K562 (cell line): Measurements from ENCODE around the gene SIRT2. TPM values are rescaled to one million over a fixed set of nuclear protein-coding genes. Genes with fewer than 3 reads are reported as not detected.

Experiments
- ATF1 ChIP-seq, 2 experiments: fragments of 450-650 bp in 1 of 2; IDR thresholded peaks; 2 replicates each; pipeline ENCODE4 v1.6.1; 2016; ENCODE audit warnings: missing compliant biosample characterization in 1 of 2, missing genetic modification characterization in 1 of 2
- CC2D1A ChIP-seq: fragments of 450-650 bp; IDR thresholded peaks from 2 replicates; pipeline ENCODE4 v1.6.1; 2017; ENCODE audit warnings: mild to moderate bottlenecking
- HBP1 ChIP-seq: fragments of 450-650 bp; formaldehyde crosslinking; IDR thresholded peaks from 2 replicates; pipeline ENCODE4 v1.4.0; 2022; ENCODE audit warnings: missing genetic modification characterization
- HOMEZ ChIP-seq: fragments of 250-450 bp; sonication (Bioruptor Pico); IDR thresholded peaks from 2 replicates; pipeline ENCODE4 v1.4.0; 2020; ENCODE audit warnings: mild to moderate bottlenecking, moderate library complexity
- JUN ChIP-seq, 2 experiments: sonication (generic) in 1 of 2; formaldehyde crosslinking in 1 of 2; IDR thresholded peaks; 2 replicates each; pipeline versions ENCODE4 v1.6.1 to v1.8.0; 2012 to 2022; ENCODE audit warnings: borderline replicate concordance in 2 of 2, mild to moderate bottlenecking in 2 of 2, improper control_type of control experiment in 1 of 2, low read depth in 1 of 2, low read length in 1 of 2, missing genetic modification reagents in 1 of 2
- NR4A1 ChIP-seq, 2 experiments: fragments of 250-450 bp in 1 of 2; fragments of 450-650 bp in 1 of 2; sonication (Bioruptor Pico) in 1 of 2; IDR thresholded peaks; 2 replicates each; pipeline versions ENCODE4 v1.4.0 to v1.6.1; 2016 to 2020; ENCODE audit warnings: mild to moderate bottlenecking in 2 of 2, missing compliant biosample characterization in 1 of 2, missing genetic modification characterization in 1 of 2, moderate library complexity in 1 of 2
- SAP30 ChIP-seq: fragments of 200-600 bp; sonication (generic); IDR thresholded peaks from 2 replicates; pipeline ENCODE4 v1.6.1; 2012; ENCODE audit warnings: borderline replicate concordance, low read depth, mild to moderate bottlenecking, moderate library complexity, low read length, control low read depth, inconsistent platforms; ENCODE audit not compliant: insufficient read depth, poor library complexity, severe bottlenecking
- SMAD1 ChIP-seq: fragments of 150-350 bp; IDR thresholded peaks from 2 replicates; pipeline ENCODE4 v1.6.1; 2014; ENCODE audit warnings: low read length, low read depth; ENCODE audit not compliant: partially characterized antibody
- TAF1 ChIP-seq: IDR thresholded peaks from 2 replicates; pipeline ENCODE4 v1.6.1; 2011; ENCODE audit warnings: mild to moderate bottlenecking, low read length, moderate library complexity; ENCODE audit not compliant: insufficient read depth, control insufficient read depth, severe bottlenecking; ENCODE audit errors: extremely low read depth
- THAP7 ChIP-seq: fragments of 250-450 bp; sonication (Bioruptor Pico); IDR thresholded peaks from 2 replicates; pipeline ENCODE4 v1.5.0; 2021
- YBX1 ChIP-seq: fragments of 450-650 bp; IDR thresholded peaks from 2 replicates; pipeline ENCODE4 v1.7.1; 2016; ENCODE audit warnings: mild to moderate bottlenecking
- ZC3H11A ChIP-seq: IDR thresholded peaks from 2 replicates; pipeline ENCODE4 v1.6.1; 2012; ENCODE audit warnings: low read depth, low read length, improper control_type of control experiment
- ZMIZ1 ChIP-seq, 2 experiments: fragments of 150-350 bp in 1 of 2; IDR thresholded peaks; 2 replicates each; pipeline ENCODE4 v1.6.1; 2012 to 2016; ENCODE audit warnings: low read depth in 2 of 2, low read length in 2 of 2, mild to moderate bottlenecking in 1 of 2, moderate library complexity in 1 of 2
- ZNF212 ChIP-seq: fragments of 450-650 bp; formaldehyde crosslinking; IDR thresholded peaks from 2 replicates; pipeline ENCODE4 v1.4.0; 2020; ENCODE audit warnings: mild to moderate bottlenecking
- ZNF785 ChIP-seq: fragments of 250-450 bp; sonication (Bioruptor Pico); IDR thresholded peaks from 2 replicates; pipeline ENCODE4 v1.4.0; 2020; ENCODE audit warnings: mild to moderate bottlenecking
- polyA plus RNA-seq, 8 experiments: library from polyadenylated mRNA; depleted of rRNA in 4 of 8; stranded (reverse) in 5 of 8; unstranded in 3 of 8; fragments of >200 nt; fragmentation: Nextera tagmentation in 2 of 8; fragmentation: Illumina TruSeq in 1 of 8; extraction: Ambion mirVana in 2 of 8; extraction: Trizol in 1 of 8; gene quantifications; 2 replicates each; pipeline versions ENCODE4 v1.2.1 to v1.2.3, GENCODE V29; 2011 to 2014; ENCODE audit warnings: inconsistent platforms in 1 of 8, missing spikeins in 1 of 8
- total RNA-seq, 7 experiments: library from RNA; depleted of rRNA in 6 of 7; stranded (reverse); fragments of >200 nt in 6 of 7; fragmentation: Illumina TruSeq in 2 of 7; extraction: Trizol in 2 of 7; gene quantifications; 2 replicates each; pipeline versions ENCODE4 v1.2.1 to v1.2.3, GENCODE V29; 2011 to 2021; ENCODE audit warnings: low replicate concordance in 1 of 7

The SIRT2 gene
- total and polyA plus RNA-seq, 9 of the 15 experiments (the other 6 are each of a cell fraction or from before 2014, with no cell fraction given): 2.3 to 35.2 (median 22.9) TPM

GRCh38 chr19:38862321-38863059 lies 36.9 kb downstream of the SIRT2 start (continued):
- TF ChIP-seq SAP30 (no peak), ZNF785 (no peak), CC2D1A (no peak), HBP1 (CRISPR knock-in tag) (no peak), THAP7 (CRISPR knock-in tag) (no peak), ZNF212 (no peak), TAF1 (no peak), YBX1 (no peak), NR4A1 (CRISPR knock-in tag; IDR thresholded peaks at IDR 0.05) (no peak), NR4A1 (tag; IDR thresholded peaks at IDR 0.05) (no peak), ZC3H11A (no peak), SMAD1 (no peak), JUN (IDR thresholded peaks at IDR 0.05; ENCODE audit: borderline replicate concordance, low read depth, low read length) (0 out of 2 replicates have a peak, but pooled peaks have one; percentile 42), JUN (CRISPR knock-in tag; IDR thresholded peaks at IDR 0.05; ENCODE audit: borderline replicate concordance) (no peak), ATF1 (CRISPR knock-in tag; IDR thresholded peaks at IDR 0.05) (no peak), ATF1 (tag; IDR thresholded peaks at IDR 0.05) (0 out of 2 replicates have a peak, but pooled peaks have one; percentile 24), ZMIZ1 (IDR thresholded peaks at IDR 0.05; ENCODE audit: low read depth in 2 of 2, low read length in 2 of 2) (no peak), HOMEZ (CRISPR knock-in tag) (no peak)
